ENCODE data around the gene FLT4.
"Not testable (repeated sequence)": the region's sequence is repeated elsewhere in the genome, so short reads cannot be mapped to it uniquely, and the experiment has no call there.

FLT4 gene

GRCh38 chr5:180675036-180675635 lies 25.7 kb upstream of the FLT4 start:
- Mint-ChIP-seq H3K27ac (no peak overlapping the region), H3K27me3 (peaks cover 16% of the 10 kb centered on the region), H3K9me3 (no peaks in the 10 kb centered on the region), H3K4me1 (peaks cover 17% of the 10 kb centered on the region), H3K4me3 (no peak overlapping the region)
- DNase-seq (no peak), ATAC-seq (no peak)

DNA sequence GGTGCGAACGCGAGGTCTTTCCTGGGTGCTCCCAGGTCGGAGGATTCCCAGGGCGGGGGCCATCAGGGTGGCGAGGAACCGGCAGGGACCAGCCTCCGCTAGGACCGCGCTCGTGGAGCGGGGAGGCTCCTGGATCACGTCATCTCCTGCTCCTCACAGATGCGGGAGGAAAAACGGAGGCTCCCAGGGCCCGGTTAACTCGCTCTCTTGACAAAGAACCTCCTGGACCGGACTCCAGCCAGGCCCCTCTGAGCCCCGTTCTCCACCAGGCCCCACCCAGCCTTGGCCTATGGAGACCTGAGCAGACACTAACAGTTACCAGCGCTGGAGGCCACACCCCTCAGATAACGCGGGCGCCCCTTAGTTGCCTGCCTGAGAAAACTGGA lies 24.7 kb upstream of the FLT4 start:
- ATAC-seq = peak; percentile 67
- Mint-ChIP-seq H3K4me3 (peak overlapping the region in 1 of 2 donors; percentile 72), H3K27me3 (peaks cover 16% of the 10 kb centered on the region), H3K4me1 (peaks cover 25% of the 10 kb centered on the region)
- DNase-seq, H3K27ac Mint-ChIP-seq, H3K9me3 Mint-ChIP-seq: not testable (repeated sequence)

GRCh38 chr5:180673371-180674089 lies 24.1 kb upstream of the FLT4 start:
- DNase-seq = no peak
- ATAC-seq = peak; percentile 29
- H3K9me3 Mint-ChIP-seq = no peaks in the 10 kb centered on the region
- peaks cover 16% of the 10 kb centered on the region for H3K27me3 Mint-ChIP-seq
- H3K27ac Mint-ChIP-seq = peak overlapping the region in 1 of 2 donors; percentile 88
- H3K4me3 Mint-ChIP-seq = peak overlapping the region in 1 of 2 donors; percentile 72
- H3K4me1 Mint-ChIP-seq = peaks cover 25% of the 10 kb centered on the region

DNA sequence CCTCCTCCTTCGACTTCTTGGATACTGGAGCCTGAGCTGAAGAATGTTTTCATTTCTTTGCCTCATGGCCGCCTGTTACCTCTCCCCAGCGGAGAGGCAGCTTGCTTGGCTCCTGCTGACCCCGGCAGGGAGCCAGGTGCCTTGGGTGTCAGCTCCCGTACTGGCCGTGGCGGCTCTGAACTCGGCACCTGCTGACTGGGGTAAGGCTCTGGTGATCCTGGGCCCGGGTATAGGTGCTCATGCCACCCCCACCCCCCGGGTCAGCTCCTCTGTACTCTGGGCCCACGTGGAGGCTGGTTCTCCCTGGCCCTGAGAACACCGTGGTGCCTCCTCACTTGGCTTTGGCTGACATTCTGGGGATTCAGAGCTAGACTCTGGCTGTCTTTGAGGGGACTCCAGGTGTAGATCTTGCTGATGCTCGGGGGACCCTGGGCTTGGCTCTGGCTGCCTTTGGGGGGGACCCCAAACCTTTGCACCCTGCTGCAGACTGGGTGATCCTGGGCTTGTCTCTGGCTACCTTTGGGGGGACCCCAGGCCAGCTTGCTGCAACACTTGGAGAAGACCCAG lies 22.6 kb upstream of the FLT4 start:
- Mint-ChIP-seq H3K4me1 (peaks cover 25% of the 10 kb centered on the region), H3K27me3 (peaks cover 16% of the 10 kb centered on the region)
- DNase-seq, H3K9me3 Mint-ChIP-seq, H3K27ac Mint-ChIP-seq, H3K4me3 Mint-ChIP-seq, ATAC-seq: not testable (repeated sequence)

GRCh38 chr5:180670586-180671359 lies 21.4 kb upstream of the FLT4 start:
- peak in 1 of 2 donors; percentile 58 for DNase-seq
- Mint-ChIP-seq H3K9me3 (no peaks in the 10 kb centered on the region), H3K27me3 (peaks cover 16% of the 10 kb centered on the region), H3K4me3 (peak overlapping the region in 1 of 2 donors; percentile 44), H3K27ac (no peak overlapping the region), H3K4me1 (peaks cover 25% of the 10 kb centered on the region)
- ATAC-seq = peak; percentile 75

- Mint-ChIP-seq H3K27me3 (peaks cover 16% of the 10 kb centered on the region), H3K9me3 (no peaks in the 10 kb centered on the region), H3K4me3 (peak overlapping the region in 1 of 2 donors; percentile 44), H3K4me1 (peaks cover 25% of the 10 kb centered on the region), H3K27ac (peak overlapping the region in 1 of 2 donors; percentile 7)
- DNase-seq = no peak
- ATAC-seq = peak; percentile 39
Observed at GRCh38 chr5:180670157-180670556, 20.8 kb upstream of the FLT4 start.

GRCh38 chr5:180669661-180670060 lies 20.3 kb upstream of the FLT4 start:
- no peaks in the 10 kb centered on the region for H3K9me3 Mint-ChIP-seq
- H3K4me1 Mint-ChIP-seq = peaks cover 25% of the 10 kb centered on the region
- ATAC-seq (no peak), DNase-seq (no peak)
- H3K27me3 Mint-ChIP-seq = peaks cover 16% of the 10 kb centered on the region
- no peak overlapping the region for H3K4me3 Mint-ChIP-seq
- H3K27ac Mint-ChIP-seq = peak overlapping the region; percentile 7

GRCh38 chr5:180668835-180669596 lies 19.6 kb upstream of the FLT4 start:
- H3K27me3 Mint-ChIP-seq = peaks cover 10% of the 10 kb centered on the region
- ATAC-seq = no peak
- H3K9me3 Mint-ChIP-seq = no peaks in the 10 kb centered on the region
- no peak for DNase-seq
- H3K4me1 Mint-ChIP-seq = peaks cover 20% of the 10 kb centered on the region
- peak overlapping the region in 1 of 2 donors; percentile 7 for H3K27ac Mint-ChIP-seq
- no peak overlapping the region for H3K4me3 Mint-ChIP-seq

- no peaks in the 10 kb centered on the region for H3K9me3 Mint-ChIP-seq
- no peak overlapping the region for H3K27ac Mint-ChIP-seq
- DNase-seq (no peak), ATAC-seq (no peak)
- no peak overlapping the region for H3K4me3 Mint-ChIP-seq
- H3K4me1 Mint-ChIP-seq = peaks cover 14% of the 10 kb centered on the region
- peaks cover 10% of the 10 kb centered on the region for H3K27me3 Mint-ChIP-seq
Observed at GRCh38 chr5:180666812-180667211, 17.4 kb upstream of the FLT4 start.

- DNase-seq (no peak), ATAC-seq (no peak)
- no peaks in the 10 kb centered on the region for H3K9me3 Mint-ChIP-seq
- H3K27me3 Mint-ChIP-seq = peaks cover 13% of the 10 kb centered on the region
- H3K4me1 Mint-ChIP-seq = peaks cover 14% of the 10 kb centered on the region
- H3K27ac Mint-ChIP-seq = no peak overlapping the region
- H3K4me3 Mint-ChIP-seq = no peak overlapping the region
Observed at GRCh38 chr5:180665682-180666404, 16.4 kb upstream of the FLT4 start.

- ATAC-seq (no peak), DNase-seq (no peak)
- no peak overlapping the region for H3K27ac Mint-ChIP-seq
- H3K4me1 Mint-ChIP-seq = peaks cover 11% of the 10 kb centered on the region
- H3K27me3 Mint-ChIP-seq = peaks cover 34% of the 10 kb centered on the region
- H3K9me3 Mint-ChIP-seq = no peaks in the 10 kb centered on the region
- peak overlapping the region in 1 of 2 donors; percentile 29 for H3K4me3 Mint-ChIP-seq
Observed at GRCh38 chr5:180658774-180659564, 9.6 kb upstream of the FLT4 start.

- not testable (repeated sequence) for H3K4me3 Mint-ChIP-seq, H3K9me3 Mint-ChIP-seq, DNase-seq, ATAC-seq, H3K27ac Mint-ChIP-seq
- H3K27me3 Mint-ChIP-seq = peaks cover 42% of the 10 kb centered on the region
- peaks cover 21% of the 10 kb centered on the region for H3K4me1 Mint-ChIP-seq
Observed at GRCh38 chr5:180655243-180655642, 5.8 kb upstream of the FLT4 start.

DNA sequence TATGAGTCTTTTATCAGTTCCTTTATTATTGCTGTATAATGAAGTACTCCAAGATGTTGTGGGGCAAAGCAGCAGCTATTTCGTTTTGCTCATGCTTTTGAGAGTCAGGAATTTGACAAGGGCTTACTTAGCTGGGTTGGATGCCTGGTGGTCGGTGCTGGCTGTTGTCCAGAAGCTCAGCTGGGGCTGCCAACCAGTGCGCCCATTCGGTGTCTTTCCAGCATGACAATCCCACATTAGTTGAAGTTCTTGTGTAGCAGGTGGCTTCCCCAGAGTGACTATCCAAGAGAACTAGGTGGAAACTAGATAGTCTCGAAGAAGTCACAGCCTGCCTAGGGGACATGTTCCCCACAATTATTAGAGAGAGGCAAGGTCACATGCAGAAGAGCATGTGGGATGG lies 3.4 kb upstream of the FLT4 start:
- ATAC-seq = no peak
- Mint-ChIP-seq H3K9me3 (no peaks in the 10 kb centered on the region), H3K27me3 (peaks cover 38% of the 10 kb centered on the region), H3K27ac (no peak overlapping the region), H3K4me3 (no peak overlapping the region), H3K4me1 (peaks cover 25% of the 10 kb centered on the region)
- DNase-seq = no peak

- Mint-ChIP-seq H3K4me1 (peaks cover 25% of the 10 kb centered on the region), H3K27me3 (peaks cover 43% of the 10 kb centered on the region), H3K4me3 (no peak overlapping the region), H3K27ac (no peak overlapping the region), H3K9me3 (no peaks in the 10 kb centered on the region)
- DNase-seq (peak in 1 of 2 donors; percentile 3), ATAC-seq (no peak)
Observed at GRCh38 chr5:180652346-180652745, 2.9 kb upstream of the FLT4 start.

All from stimulated activated naive CD8-positive, alpha-beta T cell treated with anti-CD3 and anti-CD28 coated beads, Interleukin-15, amount 100 ng/mL, for 72 hours (primary cell).